LHCN-M2 (cell line): ENCODE measurements around the gene CYBC1. TPM values are rescaled to one million over a fixed set of nuclear protein-coding genes. Genes with fewer than 3 reads are reported as not detected.

ENCODE experiments used
- DNase-seq: peaks from one replicate; pipeline ENCODE4 v3.0.0-alpha.2; 2012; ENCODE audit warnings: low read depth
- total RNA-seq: library from RNA; depleted of rRNA; stranded (reverse); fragments of >200 nt; gene quantifications from 2 replicates; pipeline ENCODE4 v1.2.3, GENCODE V29; 2014

The CYBC1 gene
- total RNA-seq, 1 experiment from 2014 or later, result 83.5 TPM

DNA sequence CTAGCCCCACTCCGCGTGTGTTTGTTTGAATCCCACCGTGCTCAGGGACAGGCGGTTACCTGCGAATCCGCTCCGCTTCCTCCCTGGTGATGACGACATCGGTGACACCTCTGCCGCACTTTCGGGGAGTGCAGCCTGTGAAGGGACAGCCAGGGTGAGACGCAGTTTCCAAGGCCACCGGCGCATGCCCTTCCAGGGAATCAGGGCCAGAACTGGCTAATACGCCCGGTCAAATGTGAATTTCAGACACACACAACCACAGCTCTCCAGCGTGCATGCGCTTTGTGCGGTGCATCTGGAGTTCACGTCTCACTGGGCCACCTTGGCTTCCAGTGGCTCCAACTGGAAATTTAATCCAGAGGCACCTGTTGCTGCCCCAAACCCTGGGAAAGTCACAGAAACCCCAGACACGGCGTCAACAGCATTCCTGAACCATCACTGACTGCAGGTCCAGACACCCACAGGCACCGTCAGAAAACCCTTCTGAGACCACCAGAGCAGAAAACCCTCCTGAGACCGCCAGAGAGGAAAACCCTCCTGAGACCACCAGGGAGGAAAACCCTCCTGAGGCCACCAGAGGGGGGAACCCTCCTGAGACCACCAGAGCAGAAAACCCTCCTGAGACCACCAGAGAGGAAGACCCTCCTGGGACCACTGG is 39.0 kb downstream of the CYBC1 start:
- no peak for DNase-seq

DNA sequence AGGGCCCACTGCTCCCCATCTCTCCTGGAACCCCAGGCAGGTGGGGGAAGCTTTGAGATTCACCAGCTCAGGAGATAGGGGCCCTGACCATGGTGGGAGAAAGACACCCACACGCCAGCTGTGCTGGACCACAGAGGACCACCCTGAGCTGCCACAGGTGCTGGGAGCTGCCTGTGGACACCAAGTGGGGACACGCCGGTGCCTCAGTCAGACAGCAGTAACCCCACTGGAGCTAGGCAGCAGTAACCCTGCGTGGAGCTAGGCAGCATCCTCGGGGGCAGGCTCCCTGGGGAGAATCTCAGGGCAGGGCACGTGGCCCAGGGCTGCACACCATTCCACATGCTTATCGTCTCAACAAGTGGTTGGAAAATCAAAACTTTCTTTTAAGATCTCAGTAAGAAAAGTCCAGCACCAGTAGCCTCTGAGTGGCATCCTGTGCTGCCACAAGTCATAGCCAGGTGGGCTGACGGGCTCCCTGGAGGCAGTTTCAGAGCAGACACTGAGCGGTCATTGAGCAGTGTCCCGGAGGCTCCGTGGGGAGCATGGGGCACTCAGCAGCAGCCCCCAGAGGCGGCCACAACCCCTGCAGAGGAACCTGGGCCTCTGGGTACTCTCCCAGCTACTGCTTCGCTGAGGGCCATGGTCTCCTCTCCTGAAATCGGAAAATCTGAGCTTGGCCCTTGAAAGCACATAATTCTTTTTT is 40.4 kb downstream of the CYBC1 start:
- no peak for DNase-seq

DNA sequence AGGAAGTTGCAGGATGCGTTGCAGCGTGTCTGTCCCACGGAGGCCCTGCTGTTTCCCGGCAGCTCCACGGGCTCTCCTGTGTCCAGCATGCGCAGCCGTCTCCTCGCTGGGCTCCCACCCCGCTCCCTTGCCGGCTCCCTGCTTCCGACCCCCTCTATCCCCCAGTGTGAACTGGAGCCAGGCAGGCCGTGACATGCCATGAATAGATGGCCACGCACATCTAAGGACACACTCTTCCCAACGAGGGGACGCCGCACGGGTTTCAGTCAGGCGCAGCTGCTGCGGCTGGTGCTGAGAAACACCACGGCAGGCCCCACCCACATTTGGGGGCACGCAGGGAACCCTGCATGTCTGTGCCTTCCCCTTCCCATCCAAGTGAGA is 41.6 kb downstream of the CYBC1 start:
- DNase-seq, result no peak

DNA sequence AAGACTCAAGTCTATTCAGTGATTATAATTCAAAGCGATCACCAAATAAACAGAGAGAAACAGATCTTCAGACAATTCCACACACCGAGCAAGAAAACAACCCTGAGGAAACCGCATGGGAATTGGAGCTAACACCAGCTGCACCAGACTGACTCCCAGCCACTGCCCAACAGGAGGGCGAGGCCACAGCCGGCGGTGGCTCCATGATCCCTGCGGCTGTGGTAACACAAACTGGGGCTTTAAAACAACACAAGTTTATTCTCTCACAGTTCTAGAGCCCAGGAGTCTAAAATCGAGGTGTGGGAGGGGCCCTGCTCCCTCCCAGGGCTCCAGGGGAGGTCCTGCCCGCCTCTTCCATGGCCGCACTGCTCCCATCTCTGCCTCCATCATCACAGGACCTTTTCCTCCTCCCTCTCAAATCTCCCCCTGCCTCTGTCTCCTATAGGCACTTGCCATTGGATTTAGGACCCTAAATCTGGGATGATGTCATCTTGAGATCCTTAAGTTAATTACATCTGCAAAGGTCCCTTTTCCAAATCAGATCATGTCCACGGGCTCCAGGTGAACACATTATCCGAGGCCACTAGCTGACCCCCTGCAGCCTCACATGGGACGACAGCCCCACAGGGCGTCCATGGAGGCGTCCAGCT is 42.1 kb downstream of the CYBC1 start:
- peak; percentile 84 for DNase-seq

DNA sequence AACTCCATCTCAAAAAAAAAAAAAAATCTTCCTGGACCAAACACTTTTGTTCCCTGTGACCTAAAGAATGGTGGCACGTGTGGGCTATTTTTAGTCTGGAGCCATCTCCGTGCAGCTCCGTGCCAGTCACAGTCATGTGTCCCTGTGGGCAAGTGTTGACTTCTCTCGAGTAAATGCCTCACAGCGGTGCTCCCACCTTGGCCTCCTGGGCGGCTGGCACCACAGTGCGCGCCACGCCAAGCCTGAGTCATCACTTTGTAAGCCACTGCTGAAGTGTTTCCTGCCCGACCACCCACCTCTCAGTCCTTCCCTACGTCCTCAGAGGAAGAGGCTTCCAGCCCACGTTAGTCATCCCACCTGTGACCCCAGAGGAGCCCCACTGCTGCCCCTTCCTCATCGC is 43.3 kb downstream of the CYBC1 start:
- peak; percentile 49 for DNase-seq

DNA sequence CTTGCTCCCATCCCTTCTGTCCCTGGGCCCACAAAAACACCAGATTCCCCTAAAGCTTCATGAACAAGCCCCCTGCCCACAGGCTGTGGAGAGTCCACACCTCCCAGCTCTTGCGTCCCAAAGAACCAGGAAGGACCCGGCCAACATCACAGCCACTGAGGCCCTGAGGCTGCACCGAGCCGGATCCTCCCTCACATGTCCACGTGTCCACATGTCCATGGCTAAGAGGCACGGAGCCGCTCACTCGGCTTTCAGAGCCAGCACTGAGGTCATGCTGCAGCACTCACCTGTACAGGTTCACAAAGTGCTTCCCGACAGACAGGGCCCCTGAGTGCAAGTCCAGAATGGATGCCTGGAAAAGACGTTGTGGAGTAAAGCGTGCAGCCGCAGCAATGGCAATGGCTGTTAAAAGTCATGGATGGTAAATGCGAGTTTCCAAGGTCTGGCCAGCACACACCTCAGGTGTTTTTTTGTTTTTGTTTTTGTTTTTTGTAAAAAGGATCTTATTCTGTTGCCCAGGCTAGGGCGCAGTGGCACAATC is 44.4 kb downstream of the CYBC1 start:
- no peak for DNase-seq

DNA sequence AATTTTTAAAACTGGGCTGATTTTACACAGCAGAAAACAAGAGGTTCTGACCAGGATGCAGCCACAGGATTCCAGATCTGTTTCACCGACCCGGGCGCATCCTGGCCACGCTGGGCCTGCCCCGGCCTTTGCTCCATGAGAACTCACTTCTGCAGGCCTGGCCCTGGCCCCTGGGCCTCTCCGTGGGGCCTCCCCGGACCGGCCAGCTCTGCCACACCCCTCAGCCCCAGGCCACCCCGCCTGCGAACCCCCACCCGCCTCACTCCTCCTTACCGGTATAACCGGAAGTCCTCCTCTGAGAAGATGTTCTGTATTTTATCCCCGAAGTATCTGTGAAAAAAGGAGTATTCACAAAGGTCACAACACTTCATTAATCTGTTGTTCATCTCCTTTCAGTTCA is 45.5 kb downstream of the CYBC1 start:
- DNase-seq, result no peak

DNA sequence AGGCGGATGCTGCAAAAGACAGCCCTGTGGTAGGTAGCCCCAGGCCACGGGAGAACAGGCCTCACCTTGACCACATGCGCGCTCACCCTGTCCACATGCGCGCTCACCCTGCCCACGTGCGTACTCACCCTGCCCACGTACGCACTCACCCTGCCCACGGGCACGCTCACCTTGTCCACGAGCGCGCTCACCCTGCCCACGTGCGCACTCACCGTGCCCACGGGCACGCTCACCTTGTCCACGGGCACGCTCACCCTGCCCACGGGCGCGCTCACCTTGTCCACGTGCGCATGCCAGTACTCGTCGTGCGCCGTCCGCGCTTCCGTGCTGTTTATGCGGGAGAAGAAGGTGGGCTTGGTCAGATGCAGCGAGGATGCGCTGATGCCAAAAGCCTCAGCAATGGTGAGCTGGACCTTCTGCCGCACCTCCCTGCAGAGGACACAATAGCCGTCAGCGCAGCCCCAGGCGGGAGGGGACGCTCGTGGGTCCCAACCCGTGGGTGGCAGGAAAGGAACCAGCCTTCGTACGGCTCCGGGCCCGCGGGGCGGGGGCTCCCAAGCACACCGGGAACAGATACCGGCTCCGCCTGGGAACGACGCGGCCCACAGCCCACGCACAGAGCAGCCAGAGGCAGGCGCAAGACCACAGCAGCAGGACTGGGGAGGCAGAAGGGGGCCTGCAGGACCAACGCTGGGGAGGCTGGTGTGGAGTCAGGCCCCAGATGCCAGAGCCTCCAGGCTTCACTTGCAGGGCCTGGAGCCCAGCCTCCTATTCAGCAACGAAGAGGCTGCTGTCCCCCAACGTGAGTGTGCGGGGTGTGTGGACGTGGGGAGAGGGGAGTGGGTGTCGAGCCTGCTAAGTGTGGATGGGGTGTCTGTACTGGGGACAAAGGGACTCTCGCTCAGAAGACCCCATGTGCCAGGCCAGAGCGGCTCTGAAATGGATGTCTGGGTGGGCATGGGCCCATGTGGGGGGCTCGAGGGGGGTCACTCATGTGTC is 46.6 kb downstream of the CYBC1 start:
- no peak for DNase-seq

DNA sequence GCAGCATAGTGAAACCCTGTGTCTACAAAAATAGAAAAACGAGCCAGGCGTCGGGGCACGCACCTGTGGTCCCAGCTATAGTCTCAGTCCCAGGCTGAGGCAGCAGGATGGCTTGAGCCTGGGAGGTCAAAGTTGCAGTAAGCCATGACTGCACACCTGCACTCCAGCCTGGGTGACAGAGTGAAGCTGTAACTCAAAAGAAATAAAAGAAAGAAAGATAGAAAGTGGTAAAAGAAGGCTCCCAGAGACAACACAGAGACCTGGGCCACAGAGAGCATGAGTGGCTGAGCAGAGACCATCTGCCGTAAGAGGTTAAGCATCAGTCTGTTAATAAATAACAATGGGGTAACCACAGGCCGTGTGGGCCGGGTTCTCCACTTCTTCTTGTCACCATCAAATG is 47.7 kb downstream of the CYBC1 start:
- no peak for DNase-seq

DNA sequence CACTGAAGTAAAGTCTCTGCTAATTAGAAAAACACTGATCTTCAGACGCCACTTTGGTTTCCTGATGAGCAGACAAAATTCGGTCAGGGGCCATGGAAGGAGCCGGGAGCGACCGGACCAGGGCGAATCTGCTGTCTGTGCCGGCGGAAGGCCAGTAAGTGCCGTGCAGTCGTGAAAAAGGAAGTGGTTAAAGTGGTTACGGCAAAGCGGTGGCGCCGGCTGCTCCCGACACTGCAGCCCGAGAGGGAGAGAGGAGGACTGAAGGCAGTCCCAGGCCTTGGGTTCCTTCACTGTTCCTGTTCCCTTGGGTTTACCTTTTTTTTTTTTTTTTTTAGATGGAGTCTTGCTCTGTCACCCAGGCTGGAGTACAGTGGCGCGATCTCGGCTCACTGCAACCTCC is 49.7 kb downstream of the CYBC1 start:
- peak; percentile 78 for DNase-seq

DNA sequence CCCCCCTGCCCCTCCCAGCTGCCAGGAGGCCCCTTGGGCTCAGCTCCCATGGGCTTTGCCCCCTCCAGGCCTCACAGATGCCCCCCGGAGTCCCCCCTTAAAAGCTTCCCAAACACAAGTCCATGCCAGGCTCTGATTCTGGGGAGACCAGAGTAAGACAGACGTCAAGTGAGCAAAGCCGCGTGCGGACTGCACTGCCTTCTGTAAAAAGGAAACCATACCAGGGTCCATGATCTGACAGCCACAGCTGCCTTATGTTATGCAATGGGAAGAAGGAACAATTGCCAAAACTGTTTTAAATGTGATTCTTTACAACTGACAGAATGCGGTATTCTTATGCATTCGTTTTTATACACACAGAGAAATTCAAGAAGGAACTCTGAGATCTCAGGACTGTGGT is 50.3 kb downstream of the CYBC1 start:
- peak; percentile 87 for DNase-seq

DNA sequence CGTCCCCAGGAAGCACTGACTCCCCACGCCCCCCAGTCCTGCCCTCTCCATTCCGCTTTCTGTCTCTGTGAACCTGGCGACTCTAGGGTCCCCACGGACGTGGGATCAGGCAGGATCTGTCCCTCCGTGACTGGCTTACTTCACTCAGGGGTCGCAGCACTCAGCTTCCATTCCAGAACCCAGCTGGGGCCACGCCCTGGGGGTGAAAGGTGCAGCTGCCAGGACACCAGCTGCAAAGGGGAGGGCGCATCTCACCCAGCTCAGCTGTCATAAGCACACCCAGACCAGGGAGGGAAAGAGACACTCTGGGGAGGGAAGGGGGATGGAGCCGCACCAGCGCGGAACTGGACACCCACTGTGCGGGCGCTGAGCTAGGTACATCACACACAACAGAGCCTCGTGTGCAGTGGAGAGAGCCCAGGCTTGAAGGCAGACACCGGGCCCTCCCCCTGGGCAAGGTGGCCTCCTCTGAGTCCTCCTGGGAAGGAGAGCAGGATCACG is 50.9 kb downstream of the CYBC1 start:
- DNase-seq, result peak; percentile 94

DNA sequence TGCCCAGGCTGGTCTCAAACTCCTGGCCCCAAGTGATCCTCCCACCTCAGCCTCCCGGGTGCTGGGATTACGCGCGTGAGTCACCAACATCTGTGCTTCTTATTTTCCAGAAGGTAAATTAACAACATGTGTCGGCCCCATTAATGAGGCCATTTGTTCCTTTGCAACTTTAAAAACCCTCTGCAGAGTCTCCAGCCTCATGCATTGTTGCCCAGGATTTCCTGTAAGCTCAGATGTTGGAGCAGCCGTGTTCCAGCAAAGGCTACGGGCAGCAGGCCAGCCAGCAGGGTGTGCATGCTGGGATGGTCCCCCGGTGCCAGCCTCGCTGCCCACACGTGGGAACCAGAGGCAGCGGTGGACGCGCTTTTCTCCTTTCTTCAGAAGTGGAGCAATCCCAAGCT is 51.5 kb downstream of the CYBC1 start:
- DNase-seq, result peak; percentile 95

DNA sequence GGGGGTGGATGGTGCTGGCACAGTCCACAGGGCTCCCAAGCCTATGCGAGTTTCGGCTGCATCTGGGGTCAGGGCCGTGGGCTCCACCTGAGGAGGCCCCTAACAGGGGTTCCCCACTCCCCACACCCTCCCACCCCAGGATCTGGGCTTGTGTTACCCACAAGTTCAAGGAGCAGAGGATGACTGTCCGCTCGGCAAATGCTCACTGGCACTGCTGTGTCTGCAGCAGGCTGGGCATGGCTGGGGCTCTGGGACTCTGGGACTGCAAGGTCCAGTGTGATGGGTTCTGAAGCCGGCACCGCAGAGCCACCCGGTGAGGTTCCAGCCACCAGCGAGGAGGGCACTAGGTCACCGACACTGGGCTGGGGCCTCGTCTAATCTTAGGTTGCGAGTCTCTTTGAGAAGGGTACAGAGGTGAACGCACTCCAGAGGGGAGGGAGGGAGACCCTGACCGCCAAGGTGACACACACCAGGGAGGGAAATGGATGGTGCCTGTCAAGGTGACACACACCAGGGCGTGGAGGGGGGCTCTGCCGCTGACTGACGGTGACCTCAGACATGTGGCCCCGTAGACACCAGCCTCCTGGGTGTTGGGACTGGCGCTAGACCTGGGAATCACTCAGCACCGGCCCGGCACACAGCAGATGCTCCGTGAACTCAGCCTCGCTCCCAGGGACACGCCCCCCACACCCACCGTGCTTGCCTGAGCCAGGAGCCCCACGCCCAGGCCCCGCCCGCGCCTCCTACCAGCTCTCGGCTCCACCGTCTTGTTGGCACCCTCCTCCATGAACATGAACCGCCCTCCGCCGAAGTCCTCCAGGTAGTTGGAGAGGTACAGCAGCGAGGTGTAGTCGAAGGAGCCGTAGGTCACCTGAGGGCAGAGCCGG is 52.9 kb downstream of the CYBC1 start:
- no peak for DNase-seq

DNA sequence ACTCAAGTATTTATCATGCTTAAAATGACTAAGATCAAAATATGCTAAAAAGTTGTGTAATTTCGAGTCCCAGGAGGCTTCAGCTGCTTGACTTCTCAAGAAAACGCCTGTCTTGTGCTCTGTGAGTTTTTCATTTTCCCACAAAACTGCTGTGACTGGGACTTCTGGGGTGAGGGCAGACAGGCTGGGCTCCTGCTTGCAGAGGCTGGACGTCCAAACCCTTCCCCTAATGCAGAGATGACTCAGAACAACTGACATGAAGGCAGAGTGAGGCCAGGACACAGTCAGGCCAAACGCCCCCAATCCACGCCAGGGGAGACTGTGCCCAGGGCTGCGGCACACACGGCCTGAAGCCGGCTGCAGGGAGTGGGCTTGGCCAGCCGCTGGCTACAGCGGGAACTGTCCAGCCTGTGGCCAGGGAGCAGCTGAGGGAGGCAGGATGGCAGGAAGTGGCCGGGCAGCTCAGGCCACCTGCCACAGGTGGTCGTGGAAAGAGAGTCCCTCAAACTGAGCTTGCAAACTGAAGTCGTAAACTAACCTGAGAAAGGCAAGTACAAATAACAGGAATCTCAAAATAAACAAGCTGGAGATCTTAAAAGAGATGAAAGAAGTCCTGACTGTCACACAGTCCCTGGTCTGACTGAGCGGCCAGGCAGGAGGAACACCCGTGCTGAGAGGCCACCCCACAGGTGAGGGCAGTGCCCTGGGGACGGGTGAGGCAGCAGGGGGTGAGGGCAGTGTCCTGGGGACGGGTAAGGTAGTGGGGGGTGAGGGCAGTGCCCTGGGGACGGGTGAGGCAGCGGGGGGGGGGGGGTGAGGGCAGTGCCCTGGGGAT is 53.7 kb downstream of the CYBC1 start:
- DNase-seq, result peak; percentile 99

DNA sequence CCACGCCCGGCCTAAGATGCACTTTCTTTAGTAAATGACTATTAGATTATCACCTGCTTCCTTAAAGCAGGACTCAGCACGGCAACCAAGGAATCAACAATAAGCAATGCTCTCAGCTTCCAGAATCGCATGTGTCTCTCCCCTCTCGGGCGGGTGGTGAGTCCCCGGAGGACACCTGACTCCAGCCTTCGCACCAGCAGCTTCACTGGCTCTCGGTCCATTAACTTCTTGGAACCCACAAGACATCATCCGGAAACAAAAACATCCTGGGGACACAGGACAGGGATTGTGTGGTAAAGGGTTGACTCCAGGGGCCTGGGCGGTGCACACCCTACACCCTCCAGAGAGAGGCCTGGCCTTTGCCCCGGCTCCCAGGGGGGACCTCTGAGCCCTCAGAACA is 56.3 kb downstream of the CYBC1 start:
- no peak for DNase-seq

DNA sequence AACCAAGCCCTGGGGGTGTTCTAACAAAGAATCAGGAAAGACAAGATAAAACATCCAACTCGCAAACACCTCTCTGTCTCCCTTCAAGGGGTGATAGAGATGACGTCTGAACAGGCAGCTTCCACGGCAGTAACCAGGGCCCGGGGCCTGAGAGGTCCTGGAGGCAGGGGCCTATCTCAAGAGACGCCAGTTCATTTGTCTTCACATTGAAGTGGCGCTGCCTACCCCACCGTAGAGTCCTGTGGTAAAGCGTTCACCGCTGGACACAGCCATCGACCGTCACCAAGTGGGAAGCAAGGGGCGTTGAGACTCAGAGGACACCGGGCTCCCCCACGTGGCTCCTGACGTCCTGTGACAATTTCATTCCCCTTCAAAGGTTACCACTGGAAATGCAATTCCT is 57.6 kb downstream of the CYBC1 start:
- no peak for DNase-seq
